ENCODE results near the gene SKIC2.

DNA sequence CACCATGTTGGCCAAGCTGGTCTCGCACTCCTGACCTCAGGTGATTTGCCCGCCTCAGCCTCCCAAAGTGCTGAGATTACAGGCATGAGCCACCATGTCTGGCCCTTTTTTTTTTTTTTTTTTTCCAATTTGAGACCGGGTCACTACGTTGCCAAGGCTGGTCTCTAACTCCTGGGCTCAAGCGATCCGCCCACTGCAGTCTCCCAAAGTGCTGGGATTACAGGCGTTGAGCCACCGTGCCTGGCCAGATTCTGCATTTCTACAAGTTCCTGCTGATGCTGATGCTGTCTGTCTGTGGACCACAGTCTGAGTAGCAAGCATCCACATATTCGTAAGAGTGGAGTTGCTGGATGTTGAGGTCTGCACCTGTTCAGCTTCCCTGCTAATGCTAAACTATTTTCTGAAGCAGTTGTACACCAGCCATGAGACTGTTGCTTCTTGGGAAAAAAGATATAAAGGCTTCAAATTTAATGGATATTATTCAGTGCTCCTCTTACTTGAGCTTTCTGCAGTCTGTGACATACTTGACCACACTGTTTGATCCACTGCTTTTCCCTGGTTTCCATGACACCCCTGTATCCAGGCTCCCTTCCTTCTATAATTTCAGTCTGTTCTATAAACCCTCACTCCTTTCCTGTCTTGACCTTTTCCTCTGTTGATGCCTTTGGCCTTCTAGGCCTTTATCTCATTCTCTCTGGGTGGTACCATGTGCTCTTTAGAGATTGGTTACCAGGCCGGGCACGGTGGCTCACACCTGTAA is 47.0 kb upstream of the SKIC2 start:
- TF ChIP-seq, protein P1, sequence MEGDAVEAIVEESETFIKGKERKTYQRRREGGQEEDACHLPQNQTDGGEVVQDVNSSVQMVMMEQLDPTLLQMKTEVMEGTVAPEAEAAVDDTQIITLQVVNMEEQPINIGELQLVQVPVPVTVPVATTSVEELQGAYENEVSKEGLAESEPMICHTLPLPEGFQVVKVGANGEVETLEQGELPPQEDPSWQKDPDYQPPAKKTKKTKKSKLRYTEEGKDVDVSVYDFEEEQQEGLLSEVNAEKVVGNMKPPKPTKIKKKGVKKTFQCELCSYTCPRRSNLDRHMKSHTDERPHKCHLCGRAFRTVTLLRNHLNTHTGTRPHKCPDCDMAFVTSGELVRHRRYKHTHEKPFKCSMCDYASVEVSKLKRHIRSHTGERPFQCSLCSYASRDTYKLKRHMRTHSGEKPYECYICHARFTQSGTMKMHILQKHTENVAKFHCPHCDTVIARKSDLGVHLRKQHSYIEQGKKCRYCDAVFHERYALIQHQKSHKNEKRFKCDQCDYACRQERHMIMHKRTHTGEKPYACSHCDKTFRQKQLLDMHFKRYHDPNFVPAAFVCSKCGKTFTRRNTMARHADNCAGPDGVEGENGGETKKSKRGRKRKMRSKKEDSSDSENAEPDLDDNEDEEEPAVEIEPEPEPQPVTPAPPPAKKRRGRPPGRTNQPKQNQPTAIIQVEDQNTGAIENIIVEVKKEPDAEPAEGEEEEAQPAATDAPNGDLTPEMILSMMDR (IDR thresholded peaks at IDR 0.05), result no peak
- no peak for TF ChIP-seq POLR2A (IDR thresholded peaks at IDR 0.05)
